ENCODE measurements around the gene HAUS2.
A peak's percentile ranks its signal among the peaks of the same experiment; 100 is the strongest.

HAUS2 gene

DNA sequence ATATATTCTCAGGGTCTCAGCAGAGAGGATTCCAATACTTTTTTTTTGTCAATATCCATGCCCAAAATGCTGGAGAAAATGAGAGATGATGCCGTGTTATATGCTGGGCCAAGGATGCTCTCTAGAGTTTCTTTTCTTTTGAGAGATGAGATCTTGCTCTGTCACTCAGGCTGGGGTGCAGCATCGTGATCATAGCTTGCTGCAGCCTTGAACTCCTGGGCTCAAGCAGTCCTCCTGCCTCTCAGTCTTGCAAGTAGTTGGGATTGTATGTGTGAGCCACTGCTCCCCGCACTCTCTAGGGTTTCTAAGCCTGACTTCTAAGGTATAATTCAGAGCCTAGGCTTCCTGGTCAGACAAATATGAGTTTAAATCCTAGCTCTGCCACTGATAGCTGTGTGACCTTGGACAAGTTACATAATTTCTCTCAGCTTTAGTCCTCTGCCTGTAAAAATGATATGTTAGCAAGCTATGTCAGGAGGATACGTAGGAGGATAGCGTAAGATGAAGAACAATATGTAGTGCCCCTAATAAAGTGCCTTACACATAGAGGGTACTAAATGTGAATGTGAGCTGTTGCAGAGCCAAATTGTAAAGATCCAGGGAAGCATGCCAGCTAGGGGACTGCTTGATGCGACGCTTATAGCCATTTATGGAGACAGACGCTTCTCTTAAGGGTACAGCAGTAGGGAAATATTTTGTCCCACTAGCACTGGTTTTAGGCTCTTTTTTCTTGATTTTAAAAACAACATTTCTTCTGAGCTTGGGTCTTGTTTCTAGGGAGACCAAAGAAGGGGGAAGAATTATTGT lies 34.1 kb downstream of the HAUS2 start:
- TF ChIP-seq, protein P1, sequence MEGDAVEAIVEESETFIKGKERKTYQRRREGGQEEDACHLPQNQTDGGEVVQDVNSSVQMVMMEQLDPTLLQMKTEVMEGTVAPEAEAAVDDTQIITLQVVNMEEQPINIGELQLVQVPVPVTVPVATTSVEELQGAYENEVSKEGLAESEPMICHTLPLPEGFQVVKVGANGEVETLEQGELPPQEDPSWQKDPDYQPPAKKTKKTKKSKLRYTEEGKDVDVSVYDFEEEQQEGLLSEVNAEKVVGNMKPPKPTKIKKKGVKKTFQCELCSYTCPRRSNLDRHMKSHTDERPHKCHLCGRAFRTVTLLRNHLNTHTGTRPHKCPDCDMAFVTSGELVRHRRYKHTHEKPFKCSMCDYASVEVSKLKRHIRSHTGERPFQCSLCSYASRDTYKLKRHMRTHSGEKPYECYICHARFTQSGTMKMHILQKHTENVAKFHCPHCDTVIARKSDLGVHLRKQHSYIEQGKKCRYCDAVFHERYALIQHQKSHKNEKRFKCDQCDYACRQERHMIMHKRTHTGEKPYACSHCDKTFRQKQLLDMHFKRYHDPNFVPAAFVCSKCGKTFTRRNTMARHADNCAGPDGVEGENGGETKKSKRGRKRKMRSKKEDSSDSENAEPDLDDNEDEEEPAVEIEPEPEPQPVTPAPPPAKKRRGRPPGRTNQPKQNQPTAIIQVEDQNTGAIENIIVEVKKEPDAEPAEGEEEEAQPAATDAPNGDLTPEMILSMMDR (IDR thresholded peaks at IDR 0.05; ENCODE audit: low read depth, low read length, missing control alignments) = no peak
- no peak for DNase-seq (ENCODE audit: extremely low read depth, low read depth)
- no peak overlapping the region for H3K4me3 ChIP-seq (replicated peaks; ENCODE audit: low read depth, low read length)

DNA sequence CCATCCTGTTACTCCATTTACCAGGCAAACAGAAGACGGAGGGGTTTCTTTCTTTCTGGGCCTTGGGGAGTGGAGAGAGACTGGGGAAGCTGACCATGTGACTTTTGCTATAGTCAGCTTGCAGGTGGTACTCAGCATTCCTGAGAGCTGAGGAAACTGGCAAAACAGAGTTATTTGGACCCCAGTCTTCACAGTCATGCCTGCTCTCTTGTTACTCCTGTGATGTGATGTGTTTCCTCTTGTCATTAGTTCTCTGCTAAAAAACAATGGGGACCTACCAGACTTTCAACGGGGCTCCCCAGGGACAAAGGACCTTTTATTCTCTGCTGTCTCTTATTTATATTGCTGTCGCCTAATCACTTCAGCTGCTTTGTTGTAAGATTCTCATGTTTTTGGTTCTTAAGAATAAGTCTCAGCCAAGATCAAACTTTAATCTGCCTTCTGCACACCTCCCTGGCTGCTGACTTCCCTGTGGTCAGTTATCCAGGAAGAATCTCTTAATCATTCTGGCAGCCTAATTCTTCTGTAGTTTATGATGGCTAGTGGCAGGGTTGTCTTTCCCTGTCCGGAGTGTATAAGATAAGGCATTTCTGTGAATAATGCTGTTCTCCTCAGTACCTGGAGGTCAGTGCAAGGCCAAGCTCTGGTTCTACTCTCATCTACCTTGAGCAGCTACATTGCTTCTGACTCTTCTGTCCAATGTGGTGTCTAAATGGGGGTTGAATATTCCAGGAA lies 35.6 kb downstream of the HAUS2 start:
- no peak overlapping the region for H3K4me3 ChIP-seq (replicated peaks; ENCODE audit: low read depth, low read length)
- no peak for DNase-seq (ENCODE audit: extremely low read depth, low read depth)
- TF ChIP-seq, protein P1 (IDR thresholded peaks at IDR 0.05; ENCODE audit: low read depth, low read length, missing control alignments) = no peak

DNA sequence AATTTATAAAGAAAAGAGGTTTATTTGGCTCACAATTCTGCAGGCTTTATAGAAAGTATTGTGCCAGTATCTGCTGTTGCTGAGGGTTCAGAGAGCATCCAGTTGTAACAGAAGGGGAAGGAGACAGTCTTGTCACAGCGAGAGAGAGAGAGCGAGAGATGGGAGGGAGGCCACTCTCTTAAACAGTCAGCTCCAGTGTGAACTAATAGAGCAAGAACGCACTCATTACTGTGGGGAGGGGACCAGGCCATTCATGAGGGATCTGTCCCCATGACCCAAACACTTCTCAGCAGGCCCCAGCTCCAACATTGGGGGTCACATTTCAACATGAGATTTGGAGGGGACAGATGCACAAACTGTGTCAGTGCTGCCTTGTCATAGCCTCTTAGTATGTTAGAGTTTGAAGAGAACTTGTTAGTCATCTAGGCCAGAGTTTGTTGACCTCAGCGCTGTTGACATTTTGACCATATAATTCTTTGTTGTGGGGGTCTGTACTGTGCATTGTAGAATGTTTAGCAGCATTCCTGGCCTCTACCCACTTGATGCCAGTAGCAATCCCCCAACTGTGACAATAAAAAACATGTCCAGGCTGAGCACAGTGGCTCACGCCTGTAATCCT lies 42.1 kb downstream of the HAUS2 start:
- TF ChIP-seq, protein P1 (IDR thresholded peaks at IDR 0.05; ENCODE audit: low read depth, low read length, missing control alignments) = no peak
- no peak overlapping the region for H3K4me3 ChIP-seq (replicated peaks; ENCODE audit: low read depth, low read length)
- no peak for DNase-seq (ENCODE audit: extremely low read depth, low read depth)

DNA sequence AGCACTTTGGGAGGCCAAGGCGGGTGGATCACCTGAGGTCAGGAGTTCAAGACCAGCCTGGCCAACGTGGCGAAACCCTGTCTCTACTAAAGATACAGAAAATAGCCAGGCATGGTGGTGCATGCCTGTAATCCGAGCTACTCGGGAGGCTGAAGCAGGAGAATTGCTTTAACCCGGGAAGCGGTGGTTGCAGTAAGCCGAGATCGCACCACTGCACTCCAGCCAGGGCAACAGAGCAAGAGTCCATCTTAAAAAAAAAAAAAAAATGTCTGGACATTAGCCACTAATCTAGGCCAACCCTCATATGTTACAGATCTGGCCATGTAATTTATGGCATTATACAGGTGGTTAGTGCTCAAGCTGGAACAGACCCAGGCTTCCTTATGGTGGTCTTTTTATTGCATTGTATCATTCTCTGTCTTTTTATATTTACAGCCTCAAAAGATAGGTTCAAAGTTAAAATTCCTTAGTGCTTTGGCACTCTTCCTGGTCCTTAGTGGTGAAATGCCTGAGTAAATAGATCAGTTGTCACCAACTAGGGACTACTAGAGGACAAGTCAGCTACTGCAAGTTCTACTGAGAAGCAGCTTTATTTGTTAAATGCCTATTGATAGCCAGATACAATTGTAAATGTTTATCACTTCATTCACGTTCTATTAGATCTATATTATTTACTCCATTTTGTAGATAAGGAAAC lies 42.7 kb downstream of the HAUS2 start:
- no peak overlapping the region for H3K4me3 ChIP-seq (replicated peaks; ENCODE audit: low read depth, low read length)
- TF ChIP-seq, protein P1 (IDR thresholded peaks at IDR 0.05; ENCODE audit: low read depth, low read length, missing control alignments) = peak; percentile 25
- no peak for DNase-seq (ENCODE audit: extremely low read depth, low read depth)

DNA sequence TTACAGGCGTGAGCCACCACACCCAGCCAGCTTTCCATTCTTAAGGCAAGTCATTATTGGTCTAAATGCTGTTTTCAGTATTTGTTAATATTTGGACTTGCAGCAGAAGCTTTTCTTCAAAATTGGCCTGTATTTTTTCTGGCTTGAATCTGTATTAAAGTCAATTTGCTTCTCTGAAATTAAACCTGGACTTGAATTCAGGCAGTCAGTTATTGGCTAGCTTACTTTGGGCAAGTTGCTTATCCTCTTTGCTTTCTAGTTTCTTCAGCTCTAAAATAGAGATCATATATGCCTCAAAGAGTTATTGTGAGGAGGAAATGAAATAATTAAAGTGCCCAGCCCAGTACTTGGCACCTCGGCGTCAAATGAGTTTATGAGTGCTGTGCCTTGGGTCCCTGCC lies 44.1 kb downstream of the HAUS2 start:
- TF ChIP-seq, protein P1 (IDR thresholded peaks at IDR 0.05; ENCODE audit: low read depth, low read length, missing control alignments) = no peak
- H3K4me3 ChIP-seq (replicated peaks; ENCODE audit: low read depth, low read length) = no peak overlapping the region
- DNase-seq (ENCODE audit: extremely low read depth, low read depth) = no peak

DNA sequence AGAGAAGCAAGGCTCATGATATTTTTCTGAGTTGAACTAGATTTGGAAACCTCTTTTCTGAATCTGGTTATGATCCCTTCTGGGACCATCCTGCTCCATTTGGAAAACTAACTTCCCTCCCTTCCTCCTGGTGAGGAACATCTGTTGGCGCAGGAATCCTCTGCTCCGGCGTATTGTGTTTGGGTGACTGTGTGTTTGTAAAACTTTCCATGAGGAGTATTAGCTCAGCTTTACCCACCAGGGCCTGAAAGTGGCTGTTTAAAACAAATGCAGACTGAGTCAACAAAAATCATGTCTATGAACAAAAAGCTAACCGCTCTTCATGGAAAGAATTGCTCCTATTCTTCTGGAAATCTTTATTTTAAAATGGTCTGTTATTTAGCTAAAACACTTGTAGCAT lies 44.5 kb downstream of the HAUS2 start:
- no peak overlapping the region for H3K4me3 ChIP-seq (replicated peaks; ENCODE audit: low read depth, low read length)
- TF ChIP-seq, protein P1 (IDR thresholded peaks at IDR 0.05; ENCODE audit: low read depth, low read length, missing control alignments) = no peak

More for the DNA sequence above, 44.5 kb downstream of the HAUS2 start:
- DNase-seq (ENCODE audit: extremely low read depth, low read depth) = no peak
